Neural progenitor cell (in vitro differentiated cells): Measurements from ENCODE around the gene CXCL14. TPM values are rescaled to one million over a fixed set of nuclear protein-coding genes. Genes with fewer than 3 reads are reported as not detected.

ENCODE experiments used
- DNase-seq: peaks from one replicate; pipeline ENCODE4 v3.0.0-alpha.2; 2016; ENCODE audit warnings: low spot score
- H2AFZ ChIP-seq: fragments of 200-600 bp; sonication (generic); replicated peaks from 2 replicates; pipeline ENCODE4 v1.6.1; 2016; ENCODE audit warnings: antibody characterized with exemption
- H3F3A ChIP-seq: fragments of 200-600 bp; sonication (generic); 2 replicates; pipeline ENCODE4 v1.6.1; 2016; ENCODE audit warnings: antibody characterized with exemption, low read depth
- H3K27ac ChIP-seq: fragments of 200-600 bp; sonication (generic); 2 replicates; pipeline ENCODE4 v1.5.1; 2016; ENCODE audit warnings: mild to moderate bottlenecking
- H3K27me3 ChIP-seq: fragments of 200-600 bp; sonication (generic); 2 replicates; pipeline ENCODE4 v1.6.1; 2016; ENCODE audit warnings: mild to moderate bottlenecking, moderate library complexity
- H3K36me3 ChIP-seq: fragments of 200-600 bp; sonication (generic); 2 replicates; pipeline ENCODE4 v1.5.1; 2016
- H3K4me1 ChIP-seq: fragments of 200-600 bp; sonication (generic); 2 replicates; pipeline ENCODE4 v1.6.1; 2016; ENCODE audit warnings: mixed run types
- H3K4me2 ChIP-seq: fragments of 200-600 bp; sonication (generic); 2 replicates; pipeline ENCODE4 v1.6.1; 2016
- H3K4me3 ChIP-seq: fragments of 200-600 bp; sonication (generic); 2 replicates; pipeline ENCODE4 v1.5.1; 2016
- H3K79me2 ChIP-seq: fragments of 200-600 bp; sonication (generic); 2 replicates; pipeline ENCODE4 v1.6.1; 2016; ENCODE audit warnings: low read depth
- H3K9ac ChIP-seq: fragments of 200-600 bp; sonication (generic); 2 replicates; pipeline ENCODE4 v1.6.1; 2016
- H3K9me3 ChIP-seq: fragments of 200-600 bp; sonication (generic); 2 replicates; pipeline ENCODE4 v1.5.1; 2016; ENCODE audit warnings: low read depth
- H4K20me1 ChIP-seq: fragments of 200-600 bp; sonication (generic); 2 replicates; pipeline ENCODE4 v1.6.1; 2016; ENCODE audit warnings: low read depth
- H3K27ac Mint-ChIP-seq: 3 replicates; pipeline ENCODE4 v1.8.0; 2021; ENCODE audit warnings: mixed read lengths
- H3K27me3 Mint-ChIP-seq: 2 replicates; pipeline ENCODE4 v1.8.0; 2022; ENCODE audit warnings: low read depth, mild to moderate bottlenecking, inconsistent platforms, moderate library complexity, mixed read lengths; ENCODE audit not compliant: insufficient read depth
- H3K36me3 Mint-ChIP-seq: 3 replicates; pipeline ENCODE4 v1.8.0; 2021; ENCODE audit warnings: mixed read lengths
- H3K4me1 Mint-ChIP-seq: 3 replicates; pipeline ENCODE4 v1.8.0; 2021; ENCODE audit warnings: mixed read lengths
- H3K4me3 Mint-ChIP-seq: 3 replicates; pipeline ENCODE4 v1.8.0; 2021; ENCODE audit warnings: mild to moderate bottlenecking, moderate library complexity, mixed read lengths
- H3K9me3 Mint-ChIP-seq: 3 replicates; pipeline ENCODE4 v1.8.0; 2020; ENCODE audit warnings: mixed read lengths
- CTCF ChIP-seq: fragments of 200-600 bp; sonication (generic); IDR thresholded peaks from 2 replicates; pipeline ENCODE4 v1.5.1; 2017; ENCODE audit warnings: antibody characterized with exemption, mild to moderate bottlenecking
- EZH2 ChIP-seq: fragments of 200-600 bp; sonication (generic); IDR thresholded peaks from 2 replicates; pipeline ENCODE4 v1.6.1; 2017; ENCODE audit warnings: antibody characterized with exemption, mild to moderate bottlenecking, moderate library complexity
- EZH2phosphoT487 ChIP-seq: fragments of 200-600 bp; sonication (generic); IDR thresholded peaks from 2 replicates; pipeline ENCODE4 v1.6.1; 2017; ENCODE audit warnings: antibody characterized with exemption
- total RNA-seq: library from RNA; depleted of rRNA; stranded (reverse); fragments of >200 nt; gene quantifications from 2 replicates; pipeline ENCODE4 v1.2.3, GENCODE V29; 2015; ENCODE audit warnings: low replicate concordance

Gene CXCL14
- total RNA-seq, 1 donor from 2014 or later = 0.45 TPM

- no peak for TF ChIP-seq EZH2
- TF ChIP-seq CTCF = no peak
- TF ChIP-seq EZH2phosphoT487 = no peak
- Histone ChIP-seq H3K4me2 (no peak overlapping the region), H3K9me3 (no peaks in the 10 kb centered on the region), H3K9ac (no peak overlapping the region), H3K27ac (no peak overlapping the region), H3K79me2 (no peaks in the 10 kb centered on the region), H3K4me3 (no peak overlapping the region), H3F3A (no peaks in the 10 kb centered on the region), H2AFZ (no peak overlapping the region), H3K4me1 (no peaks in the 10 kb centered on the region), H4K20me1 (peaks cover under 1% of the 10 kb centered on the region), H3K36me3 (no peaks in the 10 kb centered on the region), H3K27me3 (peaks cover 65% of the 10 kb centered on the region)
- peaks cover 4% of the 10 kb centered on the region for H3K4me1 Mint-ChIP-seq
- H3K27ac Mint-ChIP-seq = no peak overlapping the region
- peaks cover 11% of the 10 kb centered on the region for H3K27me3 Mint-ChIP-seq
- DNase-seq = no peak
- no peak overlapping the region for H3K4me3 Mint-ChIP-seq
- H3K36me3 Mint-ChIP-seq = no peaks in the 10 kb centered on the region
- H3K9me3 Mint-ChIP-seq = no peaks in the 10 kb centered on the region
These were observed 21.5 kb downstream of the CXCL14 start for GRCh38 chr5:135557076-135557838.

GRCh38 chr5:135556620-135557019 lies 22.2 kb downstream of the CXCL14 start:
- H3K79me2 ChIP-seq = no peaks in the 10 kb centered on the region
- no peaks in the 10 kb centered on the region for H3K36me3 ChIP-seq
- TF ChIP-seq EZH2phosphoT487 (no peak), EZH2 (no peak), CTCF (no peak)
- no peak overlapping the region for H3K9ac ChIP-seq
- H3F3A ChIP-seq = no peaks in the 10 kb centered on the region
- peaks cover 16% of the 10 kb centered on the region for H3K27me3 Mint-ChIP-seq
- H3K36me3 Mint-ChIP-seq = no peaks in the 10 kb centered on the region
- H4K20me1 ChIP-seq = peaks cover 5% of the 10 kb centered on the region
- H3K4me1 ChIP-seq = no peaks in the 10 kb centered on the region
- peaks cover 8% of the 10 kb centered on the region for H3K4me1 Mint-ChIP-seq
- no peak overlapping the region for H3K4me3 ChIP-seq
- H3K27ac Mint-ChIP-seq = no peak overlapping the region
- no peak overlapping the region for H3K27ac ChIP-seq
- H3K27me3 ChIP-seq = peaks cover 71% of the 10 kb centered on the region
- H3K9me3 Mint-ChIP-seq = no peaks in the 10 kb centered on the region
- no peak overlapping the region for H3K4me2 ChIP-seq
- H3K9me3 ChIP-seq = no peaks in the 10 kb centered on the region
- no peak overlapping the region for H3K4me3 Mint-ChIP-seq
- H2AFZ ChIP-seq = no peak overlapping the region
- no peak for DNase-seq

- peaks cover 24% of the 10 kb centered on the region for H3K27me3 Mint-ChIP-seq
These were observed 23.3 kb downstream of the CXCL14 start for GRCh38 chr5:135555530-135555929.

More at GRCh38 chr5:135555530-135555929, 23.3 kb downstream of the CXCL14 start:
- Histone ChIP-seq H3K79me2 (no peaks in the 10 kb centered on the region), H2AFZ (no peak overlapping the region), H3K27me3 (peaks cover 80% of the 10 kb centered on the region), H3F3A (no peaks in the 10 kb centered on the region), H3K36me3 (no peaks in the 10 kb centered on the region), H3K4me3 (no peak overlapping the region), H3K4me1 (no peaks in the 10 kb centered on the region), H3K9ac (no peak overlapping the region), H4K20me1 (peaks cover 8% of the 10 kb centered on the region), H3K9me3 (no peaks in the 10 kb centered on the region), H3K27ac (no peak overlapping the region), H3K4me2 (no peak overlapping the region)
- no peaks in the 10 kb centered on the region for H3K9me3 Mint-ChIP-seq
- no peak for TF ChIP-seq EZH2
- TF ChIP-seq EZH2phosphoT487 = no peak
- no peak for TF ChIP-seq CTCF
- peaks cover 6% of the 10 kb centered on the region for H3K4me1 Mint-ChIP-seq
- DNase-seq = no peak
- no peak overlapping the region for H3K27ac Mint-ChIP-seq
- no peak overlapping the region for H3K4me3 Mint-ChIP-seq
- H3K36me3 Mint-ChIP-seq = no peaks in the 10 kb centered on the region
